Measurements from ENCODE around the gene NFE2L3. TPM values are rescaled to one million over a fixed set of nuclear protein-coding genes. Genes with fewer than 3 reads are reported as not detected.

The NFE2L3 gene
- total and polyA plus RNA-seq, 2 donors (not counting 3 experiments of a cell fraction or from before 2014, with no cell fraction given), result 29.6 to 40.2 TPM

DNA sequence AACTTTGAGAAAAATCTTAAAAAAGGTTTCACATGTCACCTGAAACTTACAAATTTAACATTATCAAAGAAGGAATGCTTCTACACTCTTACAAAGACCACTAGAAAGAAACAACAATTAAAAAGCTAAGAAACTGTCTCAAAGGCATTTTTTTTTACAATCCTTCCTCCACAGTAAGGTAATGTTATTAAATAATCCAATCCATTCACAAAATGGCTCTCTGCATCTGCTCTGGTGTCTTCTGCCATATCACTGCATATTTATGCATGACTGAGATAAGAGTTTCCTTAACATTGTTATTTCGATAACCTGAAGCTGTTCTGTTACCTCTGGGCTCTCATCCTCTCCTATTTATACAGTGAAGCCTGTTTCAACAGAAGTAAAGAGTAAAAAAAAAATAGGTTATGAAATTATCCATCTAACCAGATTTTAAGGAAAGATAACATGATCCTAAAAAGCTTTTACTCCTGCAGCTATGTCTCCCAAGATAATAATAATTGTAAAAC is 40.0 kb downstream of the NFE2L3 start:
- H3K9me3 ChIP-seq (replicated peaks; ENCODE audit: control insufficient read depth, insufficient read depth, low read length), result no peaks in the 10 kb centered on the region
- TSS peak; percentile 69 for BruUV-seq (replicated peaks)
- FAIRE-seq, result no peak
- H3K9me1 ChIP-seq (replicated peaks; ENCODE audit: control insufficient read depth, extremely low read depth, insufficient read depth, low read length), result no peaks in the 10 kb centered on the region
- ChIA-PET CTCF (interaction anchor here (1.0 to 5.7 kb wide), 7 partner anchors 9 to 476 kb away, joined by 3 to 36 read pairs (median 5); partner anchors contain the start of gene NFE2L3), POLR2A (interaction anchor here (0.7 to 2.1 kb wide), 5 partner anchors 8 to 933 kb away, joined by 3 to 10 read pairs (median 3); partner anchors contain the start of genes HNRNPA2B1 and NFE2L3)
- H4K20me1 ChIP-seq (replicated peaks; ENCODE audit: control insufficient read depth, extremely low read depth, insufficient read depth, low read length), result peaks cover 46% of the 10 kb centered on the region
- H3K79me2 ChIP-seq (ENCODE audit: control insufficient read depth, insufficient read depth, low read length), result peaks cover 81% of the 10 kb centered on the region
- H3K36me3 ChIP-seq (ENCODE audit: control insufficient read depth in 2 of 2, extremely low read depth in 1 of 2, insufficient read depth in 2 of 2, low read length in 2 of 2), result peaks cover 37 to 81% of the 10 kb centered on the region in 2 experiments
- dilution Hi-C loops (cut with MboI; ENCODE audit: extremely low pct_ligation_motif_present, low sequenced_read_pairs) (loop anchor here (25.0 kb wide), 1 partner anchor 970 kb away; the partner anchor contains the start of genes HOXA10, HOXA3, HOXA7 and HOXA9), intact Hi-C loops (cut with micrococcal nuclease) (no loop called here)
- no peak for DNase-seq (ENCODE audit: low read depth, low spot score)
- TF ChIP-seq, protein P1, sequence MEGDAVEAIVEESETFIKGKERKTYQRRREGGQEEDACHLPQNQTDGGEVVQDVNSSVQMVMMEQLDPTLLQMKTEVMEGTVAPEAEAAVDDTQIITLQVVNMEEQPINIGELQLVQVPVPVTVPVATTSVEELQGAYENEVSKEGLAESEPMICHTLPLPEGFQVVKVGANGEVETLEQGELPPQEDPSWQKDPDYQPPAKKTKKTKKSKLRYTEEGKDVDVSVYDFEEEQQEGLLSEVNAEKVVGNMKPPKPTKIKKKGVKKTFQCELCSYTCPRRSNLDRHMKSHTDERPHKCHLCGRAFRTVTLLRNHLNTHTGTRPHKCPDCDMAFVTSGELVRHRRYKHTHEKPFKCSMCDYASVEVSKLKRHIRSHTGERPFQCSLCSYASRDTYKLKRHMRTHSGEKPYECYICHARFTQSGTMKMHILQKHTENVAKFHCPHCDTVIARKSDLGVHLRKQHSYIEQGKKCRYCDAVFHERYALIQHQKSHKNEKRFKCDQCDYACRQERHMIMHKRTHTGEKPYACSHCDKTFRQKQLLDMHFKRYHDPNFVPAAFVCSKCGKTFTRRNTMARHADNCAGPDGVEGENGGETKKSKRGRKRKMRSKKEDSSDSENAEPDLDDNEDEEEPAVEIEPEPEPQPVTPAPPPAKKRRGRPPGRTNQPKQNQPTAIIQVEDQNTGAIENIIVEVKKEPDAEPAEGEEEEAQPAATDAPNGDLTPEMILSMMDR (IDR thresholded peaks at IDR 0.05; ENCODE audit: extremely low read depth in 1 of 2, insufficient read depth in 1 of 2, low read depth in 1 of 2, low read length in 2 of 2), result no peak
- TF ChIP-seq, protein P2, sequence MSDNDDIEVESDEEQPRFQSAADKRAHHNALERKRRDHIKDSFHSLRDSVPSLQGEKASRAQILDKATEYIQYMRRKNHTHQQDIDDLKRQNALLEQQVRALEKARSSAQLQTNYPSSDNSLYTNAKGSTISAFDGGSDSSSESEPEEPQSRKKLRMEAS (IDR thresholded peaks at IDR 0.05; ENCODE audit: insufficient read depth, insufficient read length), result no peak
- TF ChIP-seq POLR2A (IDR thresholded peaks at IDR 0.05; ENCODE audit: low read depth, low read length), result no peak
- TF ChIP-seq POLR2AphosphoS5 (IDR thresholded peaks at IDR 0.05; ENCODE audit: insufficient read depth, low read depth, low read length), result no peak
- TF ChIP-seq GATA2 (IDR thresholded peaks at IDR 0.05; ENCODE audit: insufficient read depth, insufficient read length, low read depth, low read length), result no peak
- TF ChIP-seq MYC (IDR thresholded peaks at IDR 0.05; ENCODE audit: low read depth, low read length), result no peak
- TF ChIP-seq JUN (IDR thresholded peaks at IDR 0.05; ENCODE audit: borderline replicate concordance, insufficient read depth, insufficient read length, low read depth), result no peak
- TF ChIP-seq EZH2 (IDR thresholded peaks at IDR 0.05; ENCODE audit: borderline replicate concordance, low read depth, low read length, severe bottlenecking), result no peak
- no peak for TF ChIP-seq FOS (IDR thresholded peaks at IDR 0.05; ENCODE audit: borderline replicate concordance, insufficient read depth, low read length)
- H3K4me3 ChIP-seq (replicated peaks in 1 of 3; ENCODE audit: insufficient read depth in 1 of 3, low read depth in 1 of 3, low read length in 3 of 3), result no peak overlapping the region
- H3K27me3 ChIP-seq (ENCODE audit: control insufficient read depth in 2 of 2, insufficient read depth in 2 of 2, low read length in 2 of 2), result no peaks in the 10 kb centered on the region
- H3K4me2 ChIP-seq (ENCODE audit: insufficient read depth, low read length), result no peak overlapping the region
- H3K4me1 ChIP-seq (ENCODE audit: control insufficient read depth, extremely low read depth, insufficient read depth, low read length), result peaks cover 43% of the 10 kb centered on the region
- no peak overlapping the region for H3K27ac ChIP-seq (ENCODE audit: insufficient read depth, low read depth, low read length)
- H2AFZ ChIP-seq (ENCODE audit: low read depth, low read length), result no peak overlapping the region
- no peak overlapping the region for H3K9ac ChIP-seq (replicated peaks; ENCODE audit: extremely low read depth, insufficient read depth, low read length)

Measured in endothelial cell of umbilical vein (primary cell).